ENCODE results near the gene MUC13. TPM values are rescaled to one million over a fixed set of nuclear protein-coding genes. Genes with fewer than 3 reads are reported as not detected.
"Not testable (repeated sequence)": the region's sequence is repeated elsewhere in the genome, so short reads cannot be mapped to it uniquely, and the experiment has no call there.

Gene MUC13
- total RNA-seq, 1 experiment from 2014 or later, result not detected

- Histone ChIP-seq H3K4me3 (no peak overlapping the region), H3K36me3 (no peaks in the 10 kb centered on the region; the same call in 1 of the 2 replicates), H3K27me3 (no peaks in the 10 kb centered on the region), H3K9me3 (peaks cover 4% of the 10 kb centered on the region)
- no peak for DNase-seq
These were observed 26.1 kb upstream of the MUC13 start for GRCh38 chr3:124960698-124961097.

DNA sequence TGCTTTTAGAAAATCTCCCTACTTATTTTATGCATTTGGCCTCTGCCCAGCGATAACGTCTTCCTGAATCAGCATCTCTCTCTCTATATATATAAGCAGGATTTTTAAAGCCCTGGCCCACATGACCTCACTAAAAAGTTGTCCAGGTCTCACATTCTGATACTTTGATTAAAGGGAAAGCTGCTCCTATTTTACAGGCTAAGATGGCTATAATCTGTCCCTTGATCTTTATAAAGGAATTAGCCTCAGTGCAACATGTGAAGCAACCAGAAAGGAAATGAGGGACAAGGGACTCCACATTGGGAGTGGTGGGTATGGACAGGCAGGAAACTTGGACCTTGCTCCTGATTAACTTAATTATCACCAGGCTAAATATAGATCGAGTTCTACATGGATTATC lies 25.6 kb upstream of the MUC13 start:
- H3K36me3 ChIP-seq, result no peaks in the 10 kb centered on the region; the same call in 1 of the 2 replicates
- peaks cover 7% of the 10 kb centered on the region for H3K9me3 ChIP-seq
- no peak overlapping the region for H3K4me3 ChIP-seq
- no peaks in the 10 kb centered on the region for H3K27me3 ChIP-seq
- DNase-seq, result no peak

DNA sequence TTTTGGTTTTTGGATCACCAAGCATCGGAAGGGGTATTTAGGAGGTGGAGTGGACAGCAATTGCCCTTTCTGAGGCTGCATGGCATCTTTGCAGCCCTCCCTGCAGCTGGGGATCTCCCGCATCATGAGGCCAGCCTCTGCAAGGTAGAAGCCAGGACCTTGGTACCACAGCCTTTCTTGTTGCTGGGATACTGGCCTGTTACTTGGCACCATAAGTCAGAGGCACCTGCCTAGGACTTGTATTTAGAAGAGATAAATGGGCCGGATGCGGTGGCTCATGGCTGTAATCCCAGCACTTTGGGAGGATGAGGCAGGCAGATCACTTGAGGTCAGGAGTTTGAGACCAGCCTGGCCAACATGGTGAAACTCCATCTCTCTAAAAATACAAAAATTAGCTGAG lies 23.4 kb upstream of the MUC13 start:
- DNase-seq, result peak; percentile 32
- H3K36me3 ChIP-seq, H3K27me3 ChIP-seq: not testable (repeated sequence)

DNA sequence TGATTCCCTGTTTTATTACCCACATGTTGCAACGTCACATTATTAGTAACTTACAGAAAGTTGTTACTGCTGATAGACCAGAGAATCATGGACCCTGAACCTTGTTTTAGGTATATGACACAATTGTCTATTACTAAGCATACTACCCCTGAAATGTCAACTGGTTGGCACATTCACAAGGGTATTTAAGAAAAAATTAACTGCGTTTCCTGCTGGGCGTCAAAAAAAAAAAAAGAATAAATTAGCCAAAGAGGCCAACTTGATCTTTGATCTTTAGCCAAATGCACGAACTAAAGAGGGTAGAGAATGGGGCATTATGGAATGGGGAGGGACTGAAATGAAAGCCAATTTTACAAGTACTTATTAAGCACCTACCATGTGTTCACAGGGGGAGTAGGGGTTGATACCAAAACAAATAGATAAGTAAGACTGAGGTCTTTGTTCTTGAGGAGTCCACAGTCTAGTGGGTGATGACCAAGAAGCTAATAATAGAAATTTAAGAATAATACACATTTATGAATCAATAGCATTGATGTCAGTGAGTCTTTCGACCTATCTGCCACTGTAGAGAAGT lies 17.8 kb upstream of the MUC13 start:
- no peak overlapping the region for H3K4me3 ChIP-seq
- no peaks in the 10 kb centered on the region for H3K27me3 ChIP-seq
- peaks cover 7% of the 10 kb centered on the region for H3K9me3 ChIP-seq

More for the DNA sequence above, 23.4 kb upstream of the MUC13 start:
- H3K4me3 ChIP-seq, H3K9me3 ChIP-seq: not testable (repeated sequence)

GRCh38 chr3:124951511-124952281 lies 17.1 kb upstream of the MUC13 start:
- DNase-seq, result peak; percentile 50
- no peak overlapping the region for H3K4me3 ChIP-seq
- no peaks in the 10 kb centered on the region for H3K36me3 ChIP-seq
- H3K9me3 ChIP-seq, result peaks cover 7% of the 10 kb centered on the region
- H3K27me3 ChIP-seq, result no peaks in the 10 kb centered on the region

More for the DNA sequence above, 17.8 kb upstream of the MUC13 start:
- H3K36me3 ChIP-seq, result no peaks in the 10 kb centered on the region
- no peak for DNase-seq

- no peak for DNase-seq
- Histone ChIP-seq H3K4me3 (no peak overlapping the region), H3K27me3 (no peaks in the 10 kb centered on the region), H3K36me3 (no peaks in the 10 kb centered on the region), H3K9me3 (no peaks in the 10 kb centered on the region)
These were observed 15.5 kb upstream of the MUC13 start for GRCh38 chr3:124950026-124950425.

DNA sequence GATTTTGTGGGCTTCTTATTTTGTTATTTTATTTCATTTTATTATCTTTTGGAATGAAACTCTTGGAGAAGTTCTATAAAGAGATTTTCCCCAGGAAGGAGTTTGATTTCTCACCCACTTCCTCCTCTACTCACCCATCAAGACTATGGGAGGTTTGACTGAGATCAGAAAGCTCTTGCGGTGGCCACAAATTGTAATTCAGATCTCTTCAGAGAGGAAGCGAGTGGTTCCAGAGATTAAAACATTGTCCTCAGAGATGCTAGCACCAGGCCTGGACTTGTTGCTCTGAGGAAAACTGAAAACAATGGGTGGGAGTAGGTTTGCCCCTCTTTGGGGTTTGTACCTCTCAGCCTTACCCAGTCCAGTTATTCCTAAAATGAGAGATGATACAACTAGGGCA lies 8.1 kb upstream of the MUC13 start:
- Histone ChIP-seq H3K9me3 (no peaks in the 10 kb centered on the region), H3K27me3 (no peaks in the 10 kb centered on the region), H3K36me3 (no peaks in the 10 kb centered on the region), H3K4me3 (no peak overlapping the region)
- DNase-seq, result no peak

- Histone ChIP-seq H3K27me3 (no peaks in the 10 kb centered on the region), H3K9me3 (no peaks in the 10 kb centered on the region), H3K4me3 (no peak overlapping the region), H3K36me3 (no peaks in the 10 kb centered on the region)
- no peak for DNase-seq
These were observed 7.2 kb upstream of the MUC13 start for GRCh38 chr3:124941771-124942170.

DNA sequence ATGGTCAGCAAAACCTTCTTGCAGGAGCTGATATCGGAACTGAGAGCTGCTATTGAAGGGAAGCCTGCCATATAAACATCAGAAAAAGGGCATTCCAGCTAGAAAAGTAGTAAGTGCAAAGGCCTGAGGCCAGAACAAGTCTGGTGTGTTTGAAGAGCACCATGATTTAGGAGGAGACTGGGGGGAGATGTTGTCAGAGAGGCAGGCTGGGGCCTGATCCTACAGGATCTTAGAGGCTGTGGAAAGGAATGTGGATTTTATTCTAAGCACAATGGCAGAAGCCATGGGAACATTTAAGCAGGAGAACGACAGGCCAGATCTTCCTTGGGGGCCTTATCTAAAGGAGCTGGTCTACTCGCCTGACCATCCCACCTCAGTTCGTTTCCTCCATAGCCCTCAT lies 5.1 kb upstream of the MUC13 start:
- H3K4me3 ChIP-seq, result no peak overlapping the region
- H3K36me3 ChIP-seq, result no peaks in the 10 kb centered on the region
- no peaks in the 10 kb centered on the region for H3K27me3 ChIP-seq
- H3K9me3 ChIP-seq, result no peaks in the 10 kb centered on the region
- no peak for DNase-seq

- no peak overlapping the region for H3K4me3 ChIP-seq
- no peaks in the 10 kb centered on the region for H3K36me3 ChIP-seq
- H3K27me3 ChIP-seq, result no peaks in the 10 kb centered on the region
- no peaks in the 10 kb centered on the region for H3K9me3 ChIP-seq
- no peak for DNase-seq
These were observed 4.3 kb upstream of the MUC13 start for GRCh38 chr3:124938896-124939295.

- H3K4me3 ChIP-seq, result no peak overlapping the region
- no peaks in the 10 kb centered on the region for H3K9me3 ChIP-seq
- H3K27me3 ChIP-seq, result no peaks in the 10 kb centered on the region
- H3K36me3 ChIP-seq, result no peaks in the 10 kb centered on the region
- DNase-seq, result no peak
These were observed 2.5 kb upstream of the MUC13 start for GRCh38 chr3:124937049-124937448.

DNA sequence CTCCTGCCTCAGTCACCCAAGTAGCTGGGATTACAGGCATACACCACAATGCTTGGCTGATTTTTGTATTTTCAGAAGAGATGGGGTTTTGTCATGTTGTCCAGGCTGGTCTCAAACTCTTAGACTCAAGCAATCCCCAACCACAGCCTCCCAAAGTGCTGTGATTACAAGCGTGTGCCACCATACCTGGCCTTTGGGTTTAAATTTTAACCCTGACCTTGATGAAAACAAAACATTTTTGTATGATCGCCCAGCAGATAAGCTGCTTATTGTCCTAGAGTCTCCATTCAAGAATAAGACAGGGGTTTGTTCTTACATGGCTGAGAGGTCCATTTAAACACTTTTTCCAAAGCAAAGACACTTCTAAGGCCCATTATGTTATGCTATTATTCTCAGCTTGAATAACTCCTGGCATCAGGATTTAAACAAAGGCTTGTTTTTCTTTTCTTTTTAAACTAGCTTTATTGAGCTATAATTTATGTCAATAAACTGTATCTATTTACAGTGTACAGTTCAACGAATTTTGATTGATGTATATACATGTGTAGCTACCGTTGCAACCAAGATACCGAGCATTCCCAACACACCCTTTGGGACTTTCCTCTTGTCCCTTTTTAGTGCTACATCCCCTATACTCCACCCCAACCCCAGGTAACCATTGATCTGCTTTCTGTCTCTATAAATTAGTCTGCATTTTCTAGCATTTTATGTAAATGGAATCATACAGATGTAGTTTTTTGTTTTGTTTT lies 1.4 kb upstream of the MUC13 start:
- DNase-seq, result no peak
- Histone ChIP-seq H3K9me3 (no peaks in the 10 kb centered on the region), H3K4me3 (no peak overlapping the region), H3K36me3 (no peaks in the 10 kb centered on the region), H3K27me3 (no peaks in the 10 kb centered on the region)

GRCh38 chr3:124935264-124935663 lies 713 bp upstream of the MUC13 start:
- no peak for DNase-seq
- Histone ChIP-seq H3K27me3 (no peaks in the 10 kb centered on the region), H3K4me3 (no peak overlapping the region), H3K36me3 (no peaks in the 10 kb centered on the region), H3K9me3 (no peaks in the 10 kb centered on the region)

- H3K36me3 ChIP-seq, result no peaks in the 10 kb centered on the region
- H3K9me3 ChIP-seq, result 0 out of 2 replicates have a peak, but pooled peaks cover 2% of the 10 kb centered on the region
- DNase-seq, result peak; percentile 48
- H3K4me3 ChIP-seq, result no peak overlapping the region
- H3K27me3 ChIP-seq, result no peaks in the 10 kb centered on the region
These were observed 6.0 kb downstream of the MUC13 start for GRCh38 chr3:124928333-124929202.

DNA sequence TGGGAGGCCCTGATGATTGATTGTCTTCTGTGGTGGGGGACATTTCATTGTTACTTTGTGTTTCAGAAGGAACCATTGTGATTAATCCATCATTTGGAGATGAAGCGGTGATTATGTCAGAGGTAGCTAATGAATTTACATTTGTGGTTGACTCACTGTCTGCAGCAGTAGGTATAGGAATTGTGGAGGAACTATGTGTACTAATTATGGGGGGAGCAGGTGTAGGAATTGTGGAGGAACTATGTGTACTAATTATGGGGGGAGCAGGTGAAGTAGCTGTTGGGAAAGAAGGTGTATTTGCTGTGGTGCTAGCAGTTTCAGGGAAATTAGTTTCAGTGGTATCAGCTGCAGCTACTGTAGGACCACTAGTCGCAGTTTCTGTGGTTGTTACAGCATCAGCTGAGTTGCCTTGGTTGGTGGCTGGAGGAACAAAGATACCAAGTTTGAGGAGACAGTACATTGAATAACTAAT lies 6.9 kb downstream of the MUC13 start:
- Histone ChIP-seq H3K4me3 (no peak overlapping the region), H3K27me3 (no peaks in the 10 kb centered on the region), H3K36me3 (no peaks in the 10 kb centered on the region), H3K9me3 (0 out of 2 replicates have a peak, but pooled peaks cover 2% of the 10 kb centered on the region)
- no peak for DNase-seq

- no peak for DNase-seq
These were observed 8.0 kb downstream of the MUC13 start for GRCh38 chr3:124926426-124927101.

More at GRCh38 chr3:124926426-124927101, 8.0 kb downstream of the MUC13 start:
- no peaks in the 10 kb centered on the region for H3K27me3 ChIP-seq
- H3K9me3 ChIP-seq, result 0 out of 2 replicates have a peak, but pooled peaks cover 2% of the 10 kb centered on the region
- H3K36me3 ChIP-seq, result no peaks in the 10 kb centered on the region
- H3K4me3 ChIP-seq, result no peak overlapping the region

All from MG63 (cell line).